HEK293 (cell line): ENCODE results near the gene MX1.
"Not testable (repeated sequence)": the region's sequence is repeated elsewhere in the genome, so short reads cannot be mapped to it uniquely, and the experiment has no call there.

Experiments
- CTCF ChIA-PET: fragments of 350-600 bp; formaldehyde crosslinking; extraction: SDS; loops from one replicate; lab custom pipeline; 2021; ENCODE audit warnings: antibody characterized with exemption; lab: Yijun Ruan, JAX
- POLR2A ChIA-PET: fragments of 300-600 bp; formaldehyde crosslinking; extraction: SDS; loops from one replicate; lab custom pipeline; 2020; ENCODE audit warnings: antibody characterized with exemption, inconsistent platforms; lab: Yijun Ruan, JAX
- H3K27ac ChIP-seq: fragments of 200-500 bp; sonication (Bioruptor generic); 2 replicates; pipeline ENCODE4 v1.5.1; 2014; ENCODE audit warnings: low read depth, low read length, control low read depth, inconsistent platforms; ENCODE audit errors: extremely low read depth
- H3K36me3 ChIP-seq, 2 experiments: fragments of 200-500 bp in 1 of 2; sonication (Bioruptor generic) in 1 of 2; 1 replicate in 1 of 2; 2 replicates in 1 of 2; pipeline ENCODE4 v1.5.1; 2014 to 2017; ENCODE audit warnings: inconsistent platforms in 2 of 2, low read length in 2 of 2; ENCODE audit not compliant: control insufficient read depth in 2 of 2, insufficient read depth in 1 of 2
- H3K4me1 ChIP-seq: fragments of 200-500 bp; sonication (Bioruptor generic); 2 replicates; pipeline ENCODE4 v1.5.1; 2014; ENCODE audit warnings: mild to moderate bottlenecking, low read length, inconsistent platforms; ENCODE audit not compliant: control insufficient read depth, insufficient read depth
- H3K4me3 ChIP-seq: 2 replicates; pipeline ENCODE4 v1.5.1; 2011; ENCODE audit warnings: low read depth, mild to moderate bottlenecking, control low read depth, low read length, moderate library complexity
- H3K9me3 ChIP-seq: fragments of 200-500 bp; sonication (Bioruptor generic); 2 replicates; pipeline ENCODE4 v1.5.1; 2014; ENCODE audit warnings: low read depth, low read length, inconsistent platforms; ENCODE audit not compliant: control insufficient read depth, insufficient read depth
- GLIS1 ChIP-seq: fragments of 450-650 bp; formaldehyde crosslinking; IDR thresholded peaks from 2 replicates; pipeline ENCODE4 v1.5.1; 2016; ENCODE audit warnings: missing biosample characterization, missing genetic modification characterization
- PRDM10 ChIP-seq: fragments of 450-650 bp; formaldehyde crosslinking; IDR thresholded peaks from 2 replicates; pipeline ENCODE4 v1.5.1; 2016; ENCODE audit warnings: missing biosample characterization, missing genetic modification characterization
- ZIC2 ChIP-seq: fragments of 450-650 bp; formaldehyde crosslinking; IDR thresholded peaks from 2 replicates; pipeline ENCODE4 v1.5.1; 2016; ENCODE audit warnings: missing biosample characterization, missing genetic modification characterization
- ZNF169 ChIP-seq: fragments of 450-650 bp; formaldehyde crosslinking; IDR thresholded peaks from 2 replicates; pipeline ENCODE4 v1.5.1; 2016; ENCODE audit warnings: missing biosample characterization, missing genetic modification characterization
- ZNF239 ChIP-seq: fragments of 450-650 bp; formaldehyde crosslinking; IDR thresholded peaks from 2 replicates; pipeline ENCODE4 v1.5.1; 2016; ENCODE audit warnings: missing biosample characterization, missing genetic modification characterization
- ZNF335 ChIP-seq: fragments of 450-650 bp; formaldehyde crosslinking; conservative IDR thresholded peaks from 2 replicates; pipeline ENCODE4 v1.5.1; 2016; ENCODE audit warnings: missing biosample characterization, missing genetic modification characterization
- ZNF37A ChIP-seq: fragments of 450-650 bp; IDR thresholded peaks from 2 replicates; pipeline ENCODE4 v1.5.1; 2018; ENCODE audit warnings: missing biosample characterization, missing genetic modification characterization
- TF ChIP-seq, protein P1 (sequence below): fragments of 450-650 bp; formaldehyde crosslinking; conservative IDR thresholded peaks from 2 replicates; pipeline ENCODE4 v1.5.1; 2016; ENCODE audit warnings: low read depth, missing biosample characterization, missing genetic modification characterization

The MX1 gene

GRCh38 chr21:41419921-41420862 is 5.8 kb upstream of the MX1 start (continued):
- TF ChIP-seq PRDM10 (tag by site-specific recombination) (peak; percentile 69), ZNF37A (no peak), ZNF169 (tag by site-specific recombination) (no peak), ZNF239 (tag by site-specific recombination) (no peak), GLIS1 (tag by site-specific recombination) (peak; percentile 45; the same call in 1 of the 2 replicates), ZIC2 (tag by site-specific recombination) (peak; percentile 23; the same call in 1 of the 2 replicates)
- TF ChIP-seq, protein P1, sequence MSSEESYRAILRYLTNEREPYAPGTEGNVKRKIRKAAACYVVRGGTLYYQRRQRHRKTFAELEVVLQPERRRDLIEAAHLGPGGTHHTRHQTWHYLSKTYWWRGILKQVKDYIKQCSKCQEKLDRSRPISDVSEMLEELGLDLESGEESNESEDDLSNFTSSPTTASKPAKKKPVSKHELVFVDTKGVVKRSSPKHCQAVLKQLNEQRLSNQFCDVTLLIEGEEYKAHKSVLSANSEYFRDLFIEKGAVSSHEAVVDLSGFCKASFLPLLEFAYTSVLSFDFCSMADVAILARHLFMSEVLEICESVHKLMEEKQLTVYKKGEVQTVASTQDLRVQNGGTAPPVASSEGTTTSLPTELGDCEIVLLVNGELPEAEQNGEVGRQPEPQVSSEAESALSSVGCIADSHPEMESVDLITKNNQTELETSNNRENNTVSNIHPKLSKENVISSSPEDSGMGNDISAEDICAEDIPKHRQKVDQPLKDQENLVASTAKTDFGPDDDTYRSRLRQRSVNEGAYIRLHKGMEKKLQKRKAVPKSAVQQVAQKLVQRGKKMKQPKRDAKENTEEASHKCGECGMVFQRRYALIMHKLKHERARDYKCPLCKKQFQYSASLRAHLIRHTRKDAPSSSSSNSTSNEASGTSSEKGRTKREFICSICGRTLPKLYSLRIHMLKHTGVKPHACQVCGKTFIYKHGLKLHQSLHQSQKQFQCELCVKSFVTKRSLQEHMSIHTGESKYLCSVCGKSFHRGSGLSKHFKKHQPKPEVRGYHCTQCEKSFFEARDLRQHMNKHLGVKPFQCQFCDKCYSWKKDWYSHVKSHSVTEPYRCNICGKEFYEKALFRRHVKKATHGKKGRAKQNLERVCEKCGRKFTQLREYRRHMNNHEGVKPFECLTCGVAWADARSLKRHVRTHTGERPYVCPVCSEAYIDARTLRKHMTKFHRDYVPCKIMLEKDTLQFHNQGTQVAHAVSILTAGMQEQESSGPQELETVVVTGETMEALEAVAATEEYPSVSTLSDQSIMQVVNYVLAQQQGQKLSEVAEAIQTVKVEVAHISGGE (tag by site-specific recombination), result 0 out of 2 replicates have a peak, but pooled peaks have one; percentile 41

- TF ChIP-seq ZNF335 (tag by site-specific recombination) (peak; percentile 11; the same call in 1 of the 2 replicates), PRDM10 (tag by site-specific recombination) (peak; percentile 68)
- peak overlapping the region; percentile 84; the same call in 1 of the 2 replicates for H3K27ac ChIP-seq
- H3K4me3 ChIP-seq, POLR2A ChIA-PET, H3K36me3 ChIP-seq, CTCF ChIA-PET, H3K4me1 ChIP-seq, H3K9me3 ChIP-seq: not testable (repeated sequence)
Observed at GRCh38 chr21:41420998-41421397, 5.0 kb upstream of the MX1 start.
